Loucy (cell line): ENCODE measurements around the gene CLEC16A.
A peak's percentile ranks its signal among the peaks of the same experiment; 100 is the strongest.

Experiments
- H2AFZ ChIP-seq: fragments of 200-600 bp; sonication (generic); 2 replicates; pipeline ENCODE4 v1.6.0; 2016; ENCODE audit warnings: antibody characterized with exemption, mild to moderate bottlenecking, low read length, moderate library complexity
- H3F3A ChIP-seq: fragments of 200-600 bp; 2 replicates; pipeline ENCODE4 v1.6.0; 2016; ENCODE audit warnings: antibody characterized with exemption, low read depth, mild to moderate bottlenecking
- H3K27me3 ChIP-seq: fragments of 200-600 bp; sonication (generic); 2 replicates; pipeline ENCODE4 v1.6.1; 2014; ENCODE audit warnings: low read length, mild to moderate bottlenecking; ENCODE audit not compliant: insufficient read depth, poor library complexity, severe bottlenecking
- H3K36me3 ChIP-seq: fragments of 200-600 bp; sonication (generic); 2 replicates; pipeline ENCODE4 v1.6.1; 2016; ENCODE audit warnings: low read length; ENCODE audit not compliant: insufficient read depth
- H3K4me1 ChIP-seq: fragments of 200-600 bp; sonication (generic); 2 replicates; pipeline ENCODE4 v1.5.1; 2014; ENCODE audit warnings: low read length, mild to moderate bottlenecking; ENCODE audit not compliant: insufficient read depth, poor library complexity, severe bottlenecking
- H3K4me2 ChIP-seq: fragments of 200-600 bp; sonication (generic); 2 replicates; pipeline ENCODE4 v1.6.0; 2014; ENCODE audit warnings: antibody characterized with exemption, low read length, low read depth, mild to moderate bottlenecking; ENCODE audit not compliant: poor library complexity, severe bottlenecking
- H3K4me3 ChIP-seq: fragments of 200-600 bp; sonication (generic); 2 replicates; pipeline ENCODE4 v1.5.1; 2014; ENCODE audit warnings: low read length, mild to moderate bottlenecking, mixed read lengths; ENCODE audit not compliant: poor library complexity, severe bottlenecking
- H3K79me2 ChIP-seq: fragments of 200-600 bp; sonication (generic); 2 replicates; pipeline ENCODE4 v1.6.1; 2014; ENCODE audit warnings: low read length; ENCODE audit not compliant: insufficient read depth
- H3K9ac ChIP-seq: fragments of 200-600 bp; sonication (generic); 2 replicates; pipeline ENCODE4 v1.6.0; 2014; ENCODE audit warnings: mild to moderate bottlenecking, low read depth, low read length, moderate library complexity; ENCODE audit not compliant: poor library complexity, severe bottlenecking
- H3K9me2 ChIP-seq: fragments of 200-600 bp; sonication (generic); replicated peaks from 2 replicates; pipeline ENCODE4 v1.6.1; 2016; ENCODE audit warnings: low read depth, low read length, mixed read lengths
- H3K9me3 ChIP-seq: fragments of 200-600 bp; sonication (generic); 2 replicates; pipeline ENCODE4 v1.6.1; 2014; ENCODE audit warnings: mild to moderate bottlenecking, antibody characterized with exemption, low read length, low read depth; ENCODE audit not compliant: insufficient read depth
- H4K20me1 ChIP-seq: fragments of 200-600 bp; sonication (generic); 2 replicates; pipeline ENCODE4 v1.6.0; 2014; ENCODE audit warnings: antibody characterized with exemption, low read length, mild to moderate bottlenecking; ENCODE audit not compliant: insufficient read depth, poor library complexity, severe bottlenecking
- CTCF ChIP-seq: fragments of 200-600 bp; sonication (generic); conservative IDR thresholded peaks from 2 replicates; pipeline ENCODE4 v1.5.1; 2014; ENCODE audit warnings: mild to moderate bottlenecking, antibody characterized with exemption, low read length
- EZH2phosphoT487 ChIP-seq: fragments of 200-600 bp; IDR thresholded peaks from 2 replicates; pipeline ENCODE4 v1.6.1; 2018; ENCODE audit warnings: antibody characterized with exemption, mild to moderate bottlenecking, moderate library complexity, borderline replicate concordance

The CLEC16A gene

GRCh38 chr16:11215935-11216556 is 271.7 kb downstream of the CLEC16A start:
- Histone ChIP-seq H3K79me2 (no peaks in the 10 kb centered on the region), H3K36me3 (no peaks in the 10 kb centered on the region), H3K9ac (no peak overlapping the region), H3K27me3 (no peaks in the 10 kb centered on the region), H3K9me2 (no peaks in the 10 kb centered on the region), H3K4me2 (no peak overlapping the region), H3F3A (no peaks in the 10 kb centered on the region), H3K9me3 (no peaks in the 10 kb centered on the region), H3K4me1 (no peaks in the 10 kb centered on the region), H2AFZ (no peak overlapping the region), H3K4me3 (no peak overlapping the region), H4K20me1 (no peaks in the 10 kb centered on the region)
- no peak for TF ChIP-seq CTCF
- no peak for TF ChIP-seq EZH2phosphoT487

- no peaks in the 10 kb centered on the region for H3K9me3 ChIP-seq
- H3K36me3 ChIP-seq = no peaks in the 10 kb centered on the region
- H2AFZ ChIP-seq = no peak overlapping the region
- no peaks in the 10 kb centered on the region for H3K79me2 ChIP-seq
- no peaks in the 10 kb centered on the region for H3K4me1 ChIP-seq
- H3K27me3 ChIP-seq = no peaks in the 10 kb centered on the region
- TF ChIP-seq CTCF = no peak
- no peak for TF ChIP-seq EZH2phosphoT487
- no peak overlapping the region for H3K9ac ChIP-seq
- H4K20me1 ChIP-seq = no peaks in the 10 kb centered on the region
- no peak overlapping the region for H3K4me2 ChIP-seq
- H3K4me3 ChIP-seq = no peak overlapping the region
- H3K9me2 ChIP-seq = no peaks in the 10 kb centered on the region
- H3F3A ChIP-seq = no peaks in the 10 kb centered on the region
These were observed 273.6 kb downstream of the CLEC16A start for GRCh38 chr16:11217651-11218603.

DNA sequence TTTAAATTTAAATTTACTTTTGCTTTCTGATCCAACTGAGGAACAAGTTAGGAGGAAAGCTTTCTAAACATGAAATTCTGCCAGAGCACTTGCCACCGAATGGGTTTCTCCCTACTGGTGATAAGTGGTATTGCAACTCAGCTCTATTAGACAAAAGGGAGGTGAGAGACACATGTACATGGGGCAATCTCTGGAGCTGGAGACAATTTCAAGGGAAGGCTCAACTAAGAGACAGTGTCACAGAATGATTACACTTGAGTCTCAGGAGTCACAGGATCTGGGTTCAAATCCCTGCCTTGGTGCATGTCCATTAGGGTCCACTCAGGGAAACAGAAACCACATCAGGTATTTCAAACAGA is 274.2 kb downstream of the CLEC16A start:
- Histone ChIP-seq H3K79me2 (no peaks in the 10 kb centered on the region), H3K9me3 (no peaks in the 10 kb centered on the region), H3K36me3 (no peaks in the 10 kb centered on the region), H4K20me1 (no peaks in the 10 kb centered on the region), H3F3A (no peaks in the 10 kb centered on the region), H3K4me3 (no peak overlapping the region), H3K4me2 (no peak overlapping the region), H3K9ac (no peak overlapping the region), H3K9me2 (no peaks in the 10 kb centered on the region), H3K27me3 (no peaks in the 10 kb centered on the region), H2AFZ (no peak overlapping the region), H3K4me1 (no peaks in the 10 kb centered on the region)
- peak; percentile 56 for TF ChIP-seq CTCF
- TF ChIP-seq EZH2phosphoT487 = no peak
